SW480 (cell line): ENCODE data around the gene SLC8A3.

Experiments
- DNase-seq: peaks from one replicate; pipeline ENCODE4 v3.0.0-alpha.2; 2016; ENCODE audit warnings: low spot score

The SLC8A3 gene

DNA sequence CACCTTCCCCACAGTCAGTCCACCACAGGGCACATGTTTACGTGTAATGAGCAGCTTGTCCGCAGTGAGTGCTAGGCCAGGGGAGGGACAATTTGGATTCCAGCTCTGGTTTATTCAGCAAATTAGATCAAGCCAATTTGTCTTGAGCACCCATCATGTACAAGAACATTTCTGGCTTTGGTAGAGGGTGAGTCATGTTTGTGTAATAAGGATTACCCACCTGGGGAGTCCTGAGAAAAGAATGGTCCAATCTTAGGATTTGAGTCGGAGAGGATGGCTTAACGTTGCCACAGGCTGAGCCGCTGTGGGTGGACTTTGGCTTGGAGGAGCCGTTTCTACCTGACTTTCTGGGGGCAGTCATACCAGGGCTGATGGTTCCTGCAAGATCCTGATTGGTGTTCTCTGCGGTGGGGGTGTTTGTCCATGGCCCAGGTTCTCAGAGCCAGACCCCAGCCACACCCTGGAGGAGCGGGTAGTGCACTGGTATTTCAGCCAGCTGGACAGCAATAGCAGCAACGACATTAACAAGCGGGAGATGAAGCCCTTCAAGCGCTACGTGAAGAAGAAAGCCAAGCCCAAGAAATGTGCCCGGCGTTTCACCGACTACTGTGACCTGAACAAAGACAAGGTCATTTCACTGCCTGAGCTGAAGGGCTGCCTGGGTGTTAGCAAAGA is 165.8 kb downstream of the SLC8A3 start:
- no peak for DNase-seq

GRCh38 chr14:70021548-70022220 is 167.1 kb downstream of the SLC8A3 start:
- no peak for DNase-seq

DNA sequence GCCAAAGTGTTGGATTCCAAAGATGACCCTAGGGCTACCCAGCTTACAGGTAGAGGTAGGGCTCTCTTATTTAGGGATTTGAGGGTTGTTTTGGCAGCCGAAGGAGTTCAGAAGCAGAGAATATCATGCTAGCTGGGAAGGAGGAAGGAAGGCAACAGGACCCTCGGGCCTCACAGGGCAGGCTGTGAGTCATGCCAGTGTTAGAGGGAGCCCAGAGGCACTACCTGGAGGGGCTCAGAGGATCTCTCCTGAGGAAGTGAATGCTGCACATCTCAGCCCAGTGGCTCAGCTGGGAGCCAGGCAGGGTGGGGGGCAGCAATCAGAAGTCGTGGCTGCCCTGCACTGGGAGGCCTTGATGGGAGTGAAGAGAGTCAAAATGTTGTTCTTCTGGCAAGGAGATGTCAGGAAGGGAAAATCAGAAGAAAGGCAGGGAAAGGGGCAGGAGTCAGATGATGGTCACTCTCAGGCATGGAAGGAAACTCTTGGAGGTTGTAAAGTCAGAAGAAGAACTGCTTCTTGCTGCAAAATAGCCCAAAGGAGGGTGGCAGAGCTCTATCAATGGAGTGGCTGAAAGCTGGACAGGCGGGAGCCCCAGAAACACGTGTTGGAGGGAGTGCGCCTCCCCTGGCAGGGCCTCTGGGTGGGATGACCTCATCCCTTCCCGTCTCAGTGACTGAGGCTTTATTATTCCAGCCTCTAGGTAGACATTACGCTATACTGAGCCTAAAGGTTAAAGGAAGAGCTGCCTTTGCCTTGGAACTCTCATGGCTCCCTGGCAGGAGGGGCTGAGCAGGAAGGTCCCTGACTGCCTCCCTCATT is 168.2 kb downstream of the SLC8A3 start:
- DNase-seq = no peak

DNA sequence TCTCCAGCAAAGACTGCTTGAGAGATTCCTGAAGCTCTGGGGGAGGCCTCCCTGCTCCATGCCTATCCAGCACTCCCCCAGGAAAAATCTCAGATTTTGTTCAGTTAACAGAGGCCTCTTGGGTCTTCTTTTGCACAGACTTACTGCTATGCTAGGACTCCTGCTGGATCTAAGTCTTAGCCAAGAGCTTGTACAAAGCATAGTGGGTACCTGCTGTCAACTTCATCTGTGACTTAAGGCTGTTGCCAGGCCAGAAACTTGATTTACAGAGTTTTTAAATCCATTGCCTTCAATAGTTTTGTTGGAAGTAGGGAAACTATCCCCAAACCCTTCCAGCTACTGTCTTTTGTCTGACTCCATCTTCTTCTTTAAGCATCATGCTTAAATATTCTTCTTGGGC is 169.1 kb downstream of the SLC8A3 start:
- DNase-seq = no peak

DNA sequence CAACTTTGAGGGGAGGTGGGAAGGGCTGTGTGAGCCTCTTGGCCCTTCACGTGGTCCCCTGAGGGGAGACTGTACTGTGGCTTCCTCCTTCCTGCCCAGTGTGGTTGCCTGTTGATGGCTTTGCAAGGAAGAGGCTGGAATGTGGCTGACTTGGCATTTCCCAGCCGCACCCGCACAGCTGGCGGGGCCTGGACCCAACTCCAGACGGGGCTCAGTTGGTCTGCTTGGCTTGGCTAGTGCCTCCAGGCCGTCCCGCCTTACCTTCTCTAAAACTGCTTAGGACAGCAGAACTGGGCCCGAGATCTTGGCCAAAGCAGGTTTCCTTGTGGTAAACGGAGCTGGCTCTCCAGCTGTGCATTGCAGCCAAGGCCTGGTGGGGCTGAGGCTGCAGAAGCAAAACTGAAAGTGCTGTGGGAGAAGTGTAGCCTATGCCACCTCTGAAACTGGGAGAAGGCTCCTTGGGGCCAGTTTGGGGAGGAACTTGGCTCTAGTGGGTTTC is 170.0 kb downstream of the SLC8A3 start:
- no peak for DNase-seq

GRCh38 chr14:70018230-70018629 is 170.5 kb downstream of the SLC8A3 start:
- no peak for DNase-seq

DNA sequence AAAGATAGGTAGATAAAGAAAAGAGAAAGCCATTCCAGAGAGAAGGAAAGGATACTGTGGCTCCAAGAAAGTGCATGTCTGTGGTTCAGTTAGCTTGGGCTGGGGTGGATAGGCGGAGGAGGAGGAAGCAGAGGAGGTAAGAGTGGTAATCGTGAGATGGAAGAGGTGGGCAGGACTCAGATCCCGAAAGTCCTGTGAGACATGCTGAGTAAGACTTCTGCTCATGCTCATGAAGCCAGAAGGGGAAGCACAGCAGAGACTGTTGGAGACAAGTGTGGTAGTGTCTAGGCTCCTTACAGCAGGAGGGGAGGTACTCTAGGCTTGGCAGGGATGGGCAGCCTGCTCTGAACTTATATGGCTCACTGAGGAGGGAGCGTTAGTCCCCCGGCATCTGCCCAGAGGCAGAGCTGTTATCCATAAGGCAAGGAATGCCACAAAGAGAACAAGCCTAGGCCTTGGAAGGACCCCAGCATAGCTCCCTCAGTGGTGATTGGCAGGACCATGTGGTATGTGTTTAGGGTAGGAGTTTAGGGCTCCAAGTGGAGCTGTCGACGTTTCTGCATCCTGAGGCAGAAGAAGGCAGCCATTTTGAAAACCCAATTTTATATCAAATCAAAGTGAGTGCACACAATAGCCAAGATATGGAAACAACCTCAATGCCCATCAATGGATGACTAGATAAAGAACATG is 174.2 kb downstream of the SLC8A3 start:
- DNase-seq = no peak

DNA sequence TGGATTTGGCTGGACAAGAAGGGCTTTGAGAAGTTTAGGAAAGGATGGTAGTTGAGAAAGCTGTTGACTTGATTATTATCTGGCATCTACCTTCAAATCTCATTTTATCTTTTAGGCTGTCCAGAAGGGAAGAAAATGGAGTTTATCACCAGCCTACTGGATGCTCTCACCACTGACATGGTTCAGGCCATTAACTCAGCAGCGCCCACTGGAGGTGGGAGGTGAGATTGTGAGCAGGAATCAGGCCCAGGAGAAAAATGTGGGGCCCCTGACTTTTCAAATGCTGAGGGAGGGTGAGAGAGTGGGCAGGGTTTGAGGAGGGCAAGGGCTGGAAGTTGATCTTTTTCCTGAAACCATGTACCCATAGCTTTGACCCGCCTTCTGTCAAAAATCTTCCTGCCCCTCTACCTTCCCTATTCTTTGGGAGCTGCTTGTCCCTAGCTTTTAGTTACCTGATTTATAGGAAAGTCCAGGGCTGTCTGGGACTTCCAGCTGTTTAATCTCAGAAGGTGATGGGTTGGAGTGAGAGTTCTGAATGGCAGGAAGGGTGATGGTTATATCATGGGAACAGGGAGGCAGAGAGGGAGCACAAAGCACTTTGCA is 175.4 kb downstream of the SLC8A3 start:
- DNase-seq = peak; percentile 16

- DNase-seq = no peak
Observed at GRCh38 chr14:70011708-70012107, 177.0 kb downstream of the SLC8A3 start.

- DNase-seq = no peak
Observed at GRCh38 chr14:70011098-70011497, 177.7 kb downstream of the SLC8A3 start.

DNA sequence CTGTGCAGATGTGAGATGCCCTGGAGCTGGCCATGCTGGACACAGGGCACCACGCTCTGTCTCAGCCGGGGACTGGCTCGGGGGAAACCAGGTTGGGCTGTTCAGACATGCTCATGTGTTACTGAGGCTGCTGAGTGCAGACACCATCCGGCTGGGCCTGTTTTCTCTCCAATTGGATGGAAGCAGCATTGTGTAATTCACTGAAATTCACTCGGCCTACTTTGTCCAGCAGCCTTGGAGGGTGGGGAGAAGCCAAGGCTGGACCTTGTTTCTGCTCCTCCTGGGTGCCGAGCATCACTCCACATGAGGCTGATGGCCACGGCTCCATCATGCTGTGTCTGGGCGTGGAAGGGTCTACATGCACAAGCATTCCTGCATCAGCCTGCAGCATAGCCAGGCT is 178.8 kb downstream of the SLC8A3 start:
- no peak for DNase-seq

DNA sequence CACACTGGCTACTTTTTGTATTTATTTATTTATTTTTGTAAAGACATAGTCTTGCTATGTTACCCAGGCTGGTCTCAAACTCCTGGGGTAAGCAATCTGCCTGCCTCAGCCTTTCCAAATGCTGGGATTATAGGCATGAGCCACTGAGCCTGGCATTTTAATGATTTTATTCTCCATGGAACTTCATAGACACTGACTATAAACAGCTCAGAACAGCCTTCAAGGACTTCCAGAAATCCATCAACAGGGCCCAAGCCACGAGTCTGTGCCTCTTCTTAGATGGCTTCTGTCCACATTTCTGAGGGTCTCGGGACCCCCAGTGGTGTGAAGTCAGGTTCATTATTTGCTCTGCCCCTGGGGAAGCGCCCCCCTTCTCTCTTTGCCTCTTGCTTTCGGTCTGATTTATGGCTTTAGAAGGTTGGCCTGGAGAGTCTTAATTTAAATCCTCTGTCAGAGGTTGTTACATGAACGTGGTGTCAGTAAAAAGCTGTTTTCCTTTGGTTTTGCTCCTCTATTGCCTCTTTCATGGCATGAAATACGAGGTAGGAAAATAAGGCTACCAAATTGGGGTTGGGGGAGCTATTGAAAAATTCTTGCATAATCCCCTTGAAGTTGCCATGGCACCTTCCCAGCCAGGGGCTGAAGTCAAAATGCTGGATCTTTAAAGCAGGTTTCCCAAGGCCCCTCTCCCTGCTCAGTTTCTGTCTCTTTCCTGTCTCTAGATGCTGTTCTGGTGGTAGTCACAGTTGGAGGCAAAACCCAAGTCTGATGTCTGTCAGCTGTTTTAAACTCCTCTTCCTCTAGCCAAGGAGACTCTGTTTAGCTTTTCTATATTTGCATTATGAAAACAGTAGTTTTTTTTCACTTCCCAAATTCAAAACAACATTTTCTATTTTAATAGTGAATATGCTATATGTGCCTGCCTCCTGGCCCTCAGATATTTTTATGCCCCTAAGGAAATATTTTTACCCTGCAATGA is 180.2 kb downstream of the SLC8A3 start:
- no peak for DNase-seq

GRCh38 chr14:70006699-70007098 is 182.1 kb downstream of the SLC8A3 start:
- no peak for DNase-seq

DNA sequence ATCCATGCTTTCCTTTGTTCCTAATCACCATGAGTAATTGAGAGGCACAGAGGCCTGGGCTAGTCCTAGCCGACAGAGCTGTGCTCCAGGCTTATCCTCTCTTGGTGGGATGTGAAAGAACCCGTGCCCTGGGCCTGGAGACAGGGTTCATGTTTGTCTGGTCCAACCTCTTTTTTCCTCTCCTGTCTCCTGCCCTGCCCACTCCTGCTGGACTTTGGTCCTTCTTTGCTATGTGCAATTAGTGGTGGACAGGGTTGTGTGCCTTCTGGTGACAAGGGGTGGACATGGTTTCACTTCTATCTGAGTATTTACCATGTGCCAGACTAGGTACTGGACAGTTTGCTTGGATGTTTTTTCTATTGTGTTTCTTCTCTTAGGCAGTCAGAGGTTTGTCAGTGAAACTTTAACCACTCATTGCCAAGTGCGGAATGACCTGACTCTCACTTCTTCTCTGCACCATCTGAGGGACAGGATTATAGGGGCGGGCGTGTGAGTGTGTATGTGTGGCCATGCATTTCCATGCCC is 183.4 kb downstream of the SLC8A3 start:
- DNase-seq = peak; percentile 65

- DNase-seq = no peak
Observed at GRCh38 chr14:70004791-70005190, 184.0 kb downstream of the SLC8A3 start.

- no peak for DNase-seq
Observed at GRCh38 chr14:70002589-70003346, 186.0 kb downstream of the SLC8A3 start.

- DNase-seq = no peak
Observed at GRCh38 chr14:70000601-70001000, 188.2 kb downstream of the SLC8A3 start.

DNA sequence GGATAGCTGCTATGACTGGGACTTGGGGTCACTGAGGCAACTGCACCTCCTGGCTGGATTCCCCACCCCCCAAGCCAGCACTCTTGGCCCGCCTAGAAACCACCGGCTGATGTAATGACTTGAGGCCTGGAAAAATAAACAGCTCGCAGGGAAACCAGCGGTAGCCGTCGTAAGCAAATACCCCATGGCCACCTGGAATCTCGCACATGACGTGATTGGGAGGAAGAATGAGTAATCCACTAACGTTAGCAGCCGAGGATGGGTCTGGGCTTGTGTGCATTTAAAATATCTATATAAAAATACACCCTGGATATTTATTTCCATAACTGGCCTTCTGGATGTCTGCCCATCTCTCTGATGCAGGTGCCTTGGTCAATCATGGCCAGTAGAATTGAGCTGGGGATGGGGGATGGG is 189.5 kb downstream of the SLC8A3 start:
- DNase-seq = peak; percentile 80

DNA sequence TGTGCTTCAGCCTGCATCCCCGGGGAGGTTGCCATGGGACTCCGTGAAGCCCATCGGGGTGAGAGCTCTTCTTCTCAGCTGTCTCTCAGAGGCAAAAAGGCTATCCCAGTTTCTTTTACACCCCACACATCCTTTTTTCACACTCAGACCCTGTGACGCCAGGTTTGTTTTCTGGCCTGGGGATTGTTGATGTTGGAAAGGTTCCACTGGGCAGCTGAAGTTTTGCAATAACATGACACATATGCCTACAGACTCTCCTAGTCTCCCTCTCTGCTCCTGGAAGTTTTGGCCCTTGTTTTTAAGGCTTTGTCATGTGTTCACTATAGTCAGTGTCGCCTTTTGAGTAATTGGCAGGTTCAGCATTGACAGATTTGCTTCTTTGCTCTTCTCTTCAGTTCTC is 190.9 kb downstream of the SLC8A3 start:
- no peak for DNase-seq

- DNase-seq = no peak
Observed at GRCh38 chr14:69996216-69996615, 192.5 kb downstream of the SLC8A3 start.
